Breast epithelium (tissue), 3 donors: ENCODE measurements around the gene THBS2.
A peak's percentile ranks its signal among the peaks of the same experiment; 100 is the strongest.

Source experiments
- POLR2A ChIP-seq: fragments of 450-650 bp; IDR thresholded peaks from one replicate; pipeline ENCODE4 v1.6.1; 2016; ENCODE audit warnings: antibody characterized with exemption, mild to moderate bottlenecking, moderate library complexity
- POLR2AphosphoS5 ChIP-seq, 3 donors: sonication (generic); formaldehyde crosslinking; IDR thresholded peaks; one replicate each; pipeline ENCODE4 v1.6.1; 2017; ENCODE audit warnings: antibody characterized with exemption in 3 of 3
- TF ChIP-seq, protein P1 (sequence below), 3 donors: fragments of 450-650 bp; IDR thresholded peaks; one replicate each; pipeline ENCODE4 v1.5.1; 2016 to 2017; ENCODE audit warnings: antibody characterized with exemption in 3 of 3, mild to moderate bottlenecking in 3 of 3, moderate library complexity in 3 of 3

DNA sequence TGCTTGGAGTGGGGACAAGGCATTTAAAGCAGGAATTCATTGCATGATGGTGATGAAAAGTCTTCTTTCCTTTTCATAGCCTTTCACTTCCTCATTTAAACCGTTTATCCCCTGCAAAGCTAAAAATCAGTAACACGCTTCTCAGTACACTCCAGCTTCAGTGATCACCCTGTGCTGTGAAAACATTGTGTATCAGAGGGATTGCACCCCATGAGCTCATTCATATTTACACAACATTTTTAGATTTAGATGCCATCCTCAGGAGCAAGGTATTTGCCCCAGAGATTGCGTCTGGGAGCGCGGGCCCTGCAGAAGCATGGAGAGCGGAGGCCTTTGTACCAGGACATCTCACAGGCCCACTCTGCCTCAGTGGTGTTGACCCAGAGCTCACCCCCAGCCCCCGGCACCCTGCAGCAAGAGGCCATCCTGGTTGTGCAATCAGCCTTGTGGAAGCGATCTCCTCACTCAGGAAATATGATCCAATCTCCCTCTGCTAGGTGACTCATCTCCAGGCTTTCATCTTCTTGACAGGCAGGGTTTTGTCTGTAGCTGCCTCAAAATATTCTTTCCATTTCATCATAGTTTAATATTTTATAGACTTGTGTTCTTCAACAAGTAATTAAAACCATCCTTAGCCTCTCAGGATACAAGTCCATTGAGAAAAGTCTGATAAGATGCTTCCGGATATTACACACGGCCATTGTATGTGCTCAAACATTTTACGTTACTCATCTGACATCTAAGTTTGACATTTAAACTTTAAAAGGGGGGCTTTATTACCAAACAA is 38.9 kb upstream of the THBS2 start:
- TF ChIP-seq, protein P1, sequence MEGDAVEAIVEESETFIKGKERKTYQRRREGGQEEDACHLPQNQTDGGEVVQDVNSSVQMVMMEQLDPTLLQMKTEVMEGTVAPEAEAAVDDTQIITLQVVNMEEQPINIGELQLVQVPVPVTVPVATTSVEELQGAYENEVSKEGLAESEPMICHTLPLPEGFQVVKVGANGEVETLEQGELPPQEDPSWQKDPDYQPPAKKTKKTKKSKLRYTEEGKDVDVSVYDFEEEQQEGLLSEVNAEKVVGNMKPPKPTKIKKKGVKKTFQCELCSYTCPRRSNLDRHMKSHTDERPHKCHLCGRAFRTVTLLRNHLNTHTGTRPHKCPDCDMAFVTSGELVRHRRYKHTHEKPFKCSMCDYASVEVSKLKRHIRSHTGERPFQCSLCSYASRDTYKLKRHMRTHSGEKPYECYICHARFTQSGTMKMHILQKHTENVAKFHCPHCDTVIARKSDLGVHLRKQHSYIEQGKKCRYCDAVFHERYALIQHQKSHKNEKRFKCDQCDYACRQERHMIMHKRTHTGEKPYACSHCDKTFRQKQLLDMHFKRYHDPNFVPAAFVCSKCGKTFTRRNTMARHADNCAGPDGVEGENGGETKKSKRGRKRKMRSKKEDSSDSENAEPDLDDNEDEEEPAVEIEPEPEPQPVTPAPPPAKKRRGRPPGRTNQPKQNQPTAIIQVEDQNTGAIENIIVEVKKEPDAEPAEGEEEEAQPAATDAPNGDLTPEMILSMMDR (IDR thresholded peaks at IDR 0.05) = no peak
- peak; percentile 47 to 94 (median 78) for TF ChIP-seq POLR2AphosphoS5 (IDR thresholded peaks at IDR 0.05)
- no peak for TF ChIP-seq POLR2A
